DMS114 treated with DMSO at 0.1 percent for 48 hours (cell line): Measurements from ENCODE around the gene DOCK2.

Experiments used
- DNase-seq: peaks from one replicate; lab custom pipeline; 2025; ENCODE audit not compliant: unreplicated experiment; lab: John Stamatoyannopoulos, UW

Gene DOCK2

DNA sequence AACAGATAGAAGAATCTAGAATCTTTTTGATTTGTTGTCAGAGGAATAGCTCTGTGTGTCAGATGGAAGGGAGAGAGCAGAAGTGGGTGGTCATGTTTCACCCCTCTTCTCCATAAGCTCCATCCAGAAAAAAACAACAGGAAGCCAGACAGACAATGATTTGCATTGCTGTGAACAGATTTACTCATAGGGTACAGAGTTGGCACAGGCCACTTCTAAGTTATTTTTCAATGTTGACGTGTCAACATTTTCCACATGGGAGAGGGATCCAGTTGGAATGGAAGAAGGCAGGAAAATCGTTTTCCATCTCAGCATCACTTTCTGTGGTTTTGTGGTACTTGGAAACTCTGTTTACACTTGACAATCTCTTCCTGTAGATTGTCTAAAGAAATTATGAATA lies 256.5 kb downstream of the DOCK2 start:
- DNase-seq: no peak

DNA sequence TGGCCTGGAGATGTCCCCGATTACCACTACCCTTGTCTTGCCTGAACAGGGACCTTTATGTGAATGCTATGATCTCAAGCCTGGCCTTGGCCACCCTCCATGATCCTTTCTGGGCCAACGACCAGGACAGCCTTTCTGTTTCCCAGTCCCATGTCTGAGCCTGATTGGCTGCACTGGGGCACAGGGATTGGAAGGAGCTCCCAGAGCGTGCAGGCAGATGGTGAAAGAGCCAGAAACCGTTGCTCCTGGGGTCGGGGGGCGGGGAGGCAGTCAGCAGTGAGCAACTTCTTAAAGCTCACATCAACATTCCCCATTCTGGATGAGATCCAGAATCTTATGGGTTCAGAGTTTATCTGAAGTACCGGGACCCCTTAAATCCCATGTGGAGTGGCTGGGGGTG lies 258.9 kb downstream of the DOCK2 start:
- no peak for DNase-seq

DNA sequence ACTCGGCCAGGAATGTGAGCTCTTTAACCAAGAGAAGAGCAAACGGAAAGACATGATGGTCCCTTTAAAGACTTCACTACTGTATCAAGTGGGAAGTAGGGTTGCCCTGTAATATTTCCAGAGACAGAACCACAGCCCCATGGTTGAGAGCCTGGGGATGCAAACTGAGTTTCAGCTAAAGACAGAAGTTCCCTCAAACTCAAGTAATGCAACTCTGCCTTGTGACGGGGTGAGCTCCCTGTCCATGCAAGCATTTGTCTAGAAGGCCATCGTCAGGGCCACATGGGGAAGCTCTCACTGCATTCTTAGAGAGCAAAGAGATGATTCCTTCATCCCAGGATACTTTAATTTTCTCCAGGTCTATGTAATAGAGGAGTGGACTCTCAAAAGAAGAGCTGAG lies 260.4 kb downstream of the DOCK2 start:
- DNase-seq: no peak

DNA sequence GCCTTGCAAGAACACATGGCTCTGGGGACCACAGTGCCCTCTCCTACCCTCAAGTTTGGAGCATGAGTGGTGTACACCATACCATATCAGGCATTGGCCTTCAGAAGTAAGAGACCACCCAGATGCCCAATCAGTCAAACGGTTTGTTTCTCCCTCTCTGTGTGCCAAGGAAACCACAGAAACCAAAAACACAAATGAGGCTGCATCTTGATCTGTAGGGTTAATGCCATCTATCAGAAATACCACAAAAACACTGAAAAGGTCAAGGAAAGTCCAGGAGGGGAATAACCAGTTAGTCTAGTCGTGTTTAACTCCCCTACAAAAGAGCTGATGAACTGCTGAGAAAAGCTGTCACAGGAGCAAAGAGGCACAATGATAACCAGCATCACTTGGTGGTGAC lies 264.8 kb downstream of the DOCK2 start:
- DNase-seq: no peak

DNA sequence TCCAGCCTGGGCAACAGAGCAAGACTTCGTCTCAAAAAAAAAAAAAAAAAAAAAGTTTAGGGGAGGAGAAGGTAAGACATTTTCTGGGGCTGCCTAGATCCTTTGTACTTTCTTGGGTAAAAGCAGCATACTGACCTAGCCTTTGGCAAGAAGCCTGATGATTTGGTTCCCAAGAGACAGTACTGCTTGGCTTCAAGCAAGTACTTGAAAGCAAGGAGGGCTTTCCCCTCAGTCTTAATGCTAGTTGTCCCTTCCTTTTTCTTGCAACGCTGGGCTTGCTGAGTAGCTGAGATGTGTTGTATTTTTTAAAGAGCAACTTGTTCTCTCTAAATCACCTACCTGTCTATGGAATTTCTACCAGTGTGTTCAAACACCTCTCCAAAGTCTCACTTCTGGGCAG lies 267.0 kb downstream of the DOCK2 start:
- DNase-seq: no peak

DNA sequence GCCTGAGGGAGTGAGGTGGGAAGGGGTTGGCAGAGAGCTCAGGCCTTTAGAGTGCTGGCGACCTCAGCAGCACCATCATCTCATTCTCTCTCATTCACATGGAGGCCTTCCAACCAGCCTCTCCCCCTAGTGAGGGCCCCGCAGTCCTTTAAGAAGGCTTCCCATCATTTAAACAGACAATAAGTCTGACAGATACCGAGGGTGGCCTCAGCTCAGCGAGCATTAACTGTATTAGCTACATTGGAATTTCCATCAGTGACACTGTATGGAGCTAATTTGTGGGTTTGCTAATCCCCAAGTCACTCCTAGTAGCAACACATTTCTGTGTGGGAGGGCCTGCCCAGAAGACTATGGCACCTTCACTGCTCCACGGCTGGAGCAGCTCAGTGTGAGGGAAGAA lies 267.4 kb downstream of the DOCK2 start:
- no peak for DNase-seq

DNA sequence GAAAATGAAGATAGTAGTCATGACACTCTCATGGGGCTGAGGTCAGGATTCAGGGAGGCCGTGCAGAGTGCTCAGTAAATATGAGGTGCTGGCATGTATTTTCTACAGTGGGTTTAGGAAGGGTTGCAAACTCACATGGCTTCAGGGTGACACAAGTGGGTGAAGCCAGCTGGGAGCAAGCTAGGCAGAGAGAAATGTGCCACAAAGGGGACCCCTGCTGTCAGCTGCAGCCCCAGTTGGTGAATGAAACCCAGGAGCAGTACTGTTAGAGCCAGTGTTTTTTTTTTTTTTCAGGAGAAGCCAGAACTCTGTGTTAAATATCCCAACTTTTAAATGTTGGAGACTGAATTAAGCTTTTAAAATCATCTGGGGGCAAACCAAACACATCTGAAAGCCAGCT lies 267.9 kb downstream of the DOCK2 start:
- DNase-seq: no peak

DNA sequence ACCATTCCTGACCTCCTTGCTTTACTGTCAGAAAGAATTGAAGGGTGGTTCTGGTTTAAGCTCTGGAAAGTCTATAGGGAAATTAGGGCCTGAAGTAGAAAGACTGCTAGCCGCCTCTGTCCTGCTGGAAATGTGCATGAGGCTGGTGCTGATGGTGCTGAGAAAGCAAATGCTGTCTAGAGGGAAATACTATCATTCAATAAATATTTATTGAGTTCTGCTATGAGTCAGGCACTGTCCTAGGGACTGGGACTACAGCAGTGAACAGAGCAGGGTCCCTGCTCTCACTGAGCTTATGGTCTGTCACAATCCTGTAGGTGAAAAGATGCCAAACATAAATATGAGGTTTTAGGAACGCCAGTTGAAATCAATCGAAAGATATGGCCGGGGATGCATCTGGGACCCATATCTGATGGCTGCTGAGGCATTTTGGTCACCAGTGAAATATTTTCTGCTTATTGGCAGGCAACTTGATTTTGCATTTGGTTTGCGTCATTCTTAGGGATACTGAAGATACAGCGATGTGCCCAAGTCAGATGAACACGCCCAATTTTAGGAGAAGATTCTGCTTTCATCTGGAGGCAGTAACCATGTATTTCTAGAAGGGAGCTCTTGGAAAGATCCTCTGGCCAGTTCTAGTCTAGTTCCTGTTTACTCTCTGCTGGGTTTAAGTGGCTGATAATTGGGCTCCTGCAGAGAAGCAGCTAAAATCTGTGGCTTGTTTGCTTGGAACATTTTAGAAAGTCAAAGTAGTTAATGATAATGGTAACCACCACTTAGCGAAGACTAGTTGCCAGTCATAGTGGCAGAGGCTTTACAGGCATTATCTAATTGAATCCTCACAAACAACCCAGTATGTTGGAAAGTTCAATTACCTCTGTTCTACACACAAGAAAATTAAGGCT lies 269.9 kb downstream of the DOCK2 start:
- no peak for DNase-seq

DNA sequence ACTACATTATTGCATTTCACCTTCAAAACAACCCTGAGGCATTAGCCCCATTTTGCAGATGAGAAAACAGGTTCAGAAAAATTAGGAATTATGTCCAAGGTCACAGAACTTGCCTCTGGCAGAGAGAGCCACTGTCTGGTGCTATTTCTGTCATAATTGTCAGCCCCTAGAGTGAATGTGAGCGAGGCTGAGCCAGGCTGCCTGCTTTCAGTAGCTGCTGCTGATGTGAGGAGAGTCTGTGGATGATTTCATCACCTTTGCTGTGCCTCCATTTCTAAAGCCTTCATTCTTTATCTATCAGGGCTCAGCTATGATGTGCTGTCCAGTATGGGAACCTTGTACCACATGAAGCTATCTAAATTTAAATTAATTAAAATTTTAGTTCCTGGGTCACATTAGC lies 271.8 kb downstream of the DOCK2 start:
- DNase-seq: no peak

DNA sequence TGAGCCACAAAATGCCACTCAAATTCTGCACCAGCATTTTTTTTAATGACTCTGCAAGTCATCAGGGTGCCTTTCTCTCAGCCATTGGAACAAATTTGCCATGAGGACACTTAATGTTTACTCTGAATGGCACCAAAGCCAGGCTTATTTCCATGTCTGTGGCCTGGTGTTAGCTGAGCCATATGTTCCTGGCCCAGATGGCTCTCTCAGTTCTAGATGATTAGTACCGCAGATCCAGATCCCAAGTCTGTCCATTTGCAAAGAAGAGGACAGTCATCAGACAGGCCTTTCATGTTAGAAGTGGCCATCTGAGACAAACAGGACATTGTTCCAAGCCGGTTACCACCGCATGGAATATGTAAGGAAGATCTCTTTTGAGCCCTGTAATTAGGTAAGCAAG lies 272.9 kb downstream of the DOCK2 start:
- no peak for DNase-seq

DNA sequence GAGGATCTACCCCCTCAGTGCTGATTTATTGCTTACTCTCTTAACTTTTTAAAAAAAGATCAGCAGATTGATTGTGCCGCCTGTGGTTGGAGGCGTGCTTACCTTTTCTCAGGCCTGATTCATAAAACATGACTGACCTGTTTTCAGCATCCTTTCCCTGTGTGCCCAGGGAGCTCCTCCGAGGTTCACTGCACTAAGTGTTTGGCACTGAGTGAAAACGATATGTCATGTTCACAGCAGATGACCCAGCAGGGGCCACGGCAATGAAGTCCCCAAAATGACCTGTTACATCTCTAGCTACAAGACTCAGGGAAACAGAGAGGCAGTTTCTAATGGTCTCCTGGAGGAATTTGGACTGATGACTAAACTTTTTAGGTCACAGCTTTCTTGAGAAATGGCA lies 273.3 kb downstream of the DOCK2 start:
- DNase-seq: no peak

DNA sequence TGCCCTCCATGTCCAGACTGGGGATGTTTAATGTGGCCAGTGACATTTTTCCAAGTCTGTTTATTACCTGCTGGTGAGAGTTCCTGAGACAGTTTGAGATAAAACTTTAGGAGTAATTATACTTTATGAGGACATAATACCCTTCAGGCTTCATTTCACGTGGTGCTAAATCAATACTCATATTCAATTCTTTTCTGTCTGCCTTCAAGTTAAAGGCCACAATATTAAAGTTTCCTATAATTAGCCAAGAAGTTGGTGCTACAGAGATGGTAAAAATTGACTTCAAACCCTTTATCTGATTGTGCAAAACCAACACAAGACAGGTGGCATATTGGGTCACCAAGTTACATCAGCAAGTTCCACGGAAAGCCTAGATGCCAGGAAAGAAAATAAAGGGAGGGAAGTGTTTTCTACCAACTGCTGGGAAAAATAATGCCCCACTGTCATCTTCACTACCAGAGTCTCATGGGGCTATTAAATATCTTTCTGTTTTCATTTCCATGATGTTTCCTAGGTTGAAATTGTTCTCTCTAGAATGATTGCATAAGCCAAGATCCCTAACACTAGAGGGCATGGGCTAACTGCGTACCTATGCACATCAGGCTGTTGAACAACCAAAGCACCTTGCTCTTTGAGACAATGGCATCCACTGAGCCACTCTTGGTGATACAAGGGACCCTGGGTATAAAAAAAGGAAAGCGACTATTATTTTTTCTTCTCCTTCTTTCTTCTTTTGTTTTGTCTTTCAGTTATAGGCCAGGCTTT lies 274.6 kb downstream of the DOCK2 start:
- no peak for DNase-seq

DNA sequence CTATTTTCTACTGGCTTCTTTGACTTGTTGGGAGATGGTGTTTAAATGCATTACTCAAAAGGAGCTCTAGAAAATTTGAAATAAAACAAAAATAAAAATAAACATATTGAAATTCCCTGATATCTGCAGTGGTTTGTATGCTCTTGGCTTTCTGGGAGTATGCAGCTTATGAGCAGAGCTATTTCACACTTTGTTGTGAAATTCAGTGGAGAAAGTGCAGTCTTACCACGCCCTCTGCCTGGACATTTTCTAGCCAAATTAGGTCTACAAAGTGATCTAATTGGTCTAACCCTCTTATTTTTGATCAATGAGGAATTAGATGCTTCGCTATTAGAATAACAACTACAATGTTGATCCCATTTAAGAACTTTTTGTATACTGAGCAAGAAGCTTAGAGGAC lies 276.4 kb downstream of the DOCK2 start:
- DNase-seq: no peak

DNA sequence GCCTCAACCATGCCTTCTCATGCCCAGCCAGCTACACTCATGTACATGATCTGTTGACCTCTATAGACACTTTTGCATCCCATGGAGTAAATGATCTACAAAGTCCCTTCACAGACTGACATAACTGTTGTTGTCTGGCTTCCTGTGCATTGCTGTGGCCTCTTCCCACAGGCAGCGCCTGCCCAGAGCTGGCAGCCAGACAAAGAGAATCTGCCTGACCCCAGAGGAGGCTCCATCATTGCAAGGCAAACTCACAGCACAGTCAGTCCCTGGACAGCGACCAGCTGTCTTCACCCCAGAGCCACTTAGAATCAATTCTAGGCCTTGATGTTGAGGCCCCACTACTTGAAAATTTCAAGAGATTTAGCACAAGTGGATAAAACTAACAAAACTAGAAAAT lies 277.7 kb downstream of the DOCK2 start:
- no peak for DNase-seq

DNA sequence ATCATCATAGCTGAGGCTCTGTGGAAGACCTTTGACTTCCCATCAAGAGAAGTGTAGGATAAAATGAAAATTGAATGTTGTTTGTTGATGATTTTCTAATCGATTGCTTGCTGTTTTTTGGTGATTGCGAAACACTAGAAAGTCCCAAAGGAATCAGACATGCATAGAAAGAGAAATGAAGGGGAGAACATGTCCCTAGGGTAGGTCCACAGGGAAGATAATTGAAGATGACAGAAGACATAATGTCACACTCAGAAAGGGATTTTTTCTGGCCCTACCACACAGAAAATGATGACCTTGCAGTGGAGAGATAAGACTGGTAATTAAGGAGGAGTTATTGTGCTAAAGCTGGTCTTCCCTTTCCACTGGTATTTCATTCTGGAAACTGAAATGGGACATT lies 280.4 kb downstream of the DOCK2 start:
- DNase-seq: no peak

DNA sequence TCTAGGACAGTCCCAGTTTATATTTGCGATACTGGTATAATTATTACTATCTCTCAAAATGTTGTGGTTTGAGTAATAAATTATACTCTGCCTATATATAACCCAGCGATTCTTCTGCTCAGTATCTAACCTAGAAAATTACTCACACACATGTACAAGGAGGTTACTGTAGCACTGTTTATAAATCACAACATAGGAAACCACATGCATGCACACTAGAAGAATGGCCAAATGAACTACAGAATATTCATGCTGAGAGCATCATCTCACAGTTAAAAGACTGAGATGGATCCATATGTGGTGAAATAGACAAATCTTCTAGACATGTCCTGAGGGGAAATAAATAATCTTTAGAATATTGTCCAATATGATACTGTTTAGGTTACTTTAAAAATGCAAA lies 281.2 kb downstream of the DOCK2 start:
- DNase-seq: no peak

DNA sequence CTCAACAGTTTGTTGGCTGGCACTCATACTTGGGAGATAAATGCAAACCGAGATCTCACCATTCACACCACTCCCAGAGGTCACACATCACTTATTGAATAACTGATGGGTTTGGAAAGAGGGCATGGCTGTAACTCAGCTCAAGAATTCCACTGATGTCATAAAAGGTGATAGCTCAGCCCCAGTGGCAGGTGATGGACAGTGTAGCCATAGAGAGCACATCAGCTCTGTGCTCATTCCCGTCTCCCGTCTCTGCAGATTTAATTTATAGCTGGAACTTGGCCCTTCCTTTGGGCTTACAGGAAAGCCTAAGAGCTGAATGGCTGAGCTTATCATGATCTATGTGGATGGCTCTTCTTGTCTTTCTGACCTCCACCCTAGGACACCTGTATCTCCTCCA lies 283.4 kb downstream of the DOCK2 start:
- DNase-seq: no peak

DNA sequence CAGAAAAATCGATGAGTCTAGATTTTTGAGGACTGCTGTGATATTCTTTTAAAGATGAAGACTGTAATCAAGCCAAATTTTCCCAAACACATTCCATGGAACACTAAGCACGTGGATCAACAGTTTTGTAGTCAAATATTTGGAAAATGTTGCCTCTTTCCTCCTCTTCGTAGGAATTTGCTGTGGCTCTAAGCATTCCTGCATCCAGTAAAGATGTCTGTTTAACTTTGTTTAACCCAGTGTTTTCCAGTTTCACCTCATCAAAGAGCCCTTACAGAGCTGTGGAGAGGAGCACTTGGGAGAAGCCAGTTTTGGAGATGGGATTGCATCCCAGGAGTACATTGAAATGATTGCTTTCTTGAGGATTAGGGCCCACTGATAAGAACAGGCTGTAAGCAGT lies 284.3 kb downstream of the DOCK2 start:
- no peak for DNase-seq

DNA sequence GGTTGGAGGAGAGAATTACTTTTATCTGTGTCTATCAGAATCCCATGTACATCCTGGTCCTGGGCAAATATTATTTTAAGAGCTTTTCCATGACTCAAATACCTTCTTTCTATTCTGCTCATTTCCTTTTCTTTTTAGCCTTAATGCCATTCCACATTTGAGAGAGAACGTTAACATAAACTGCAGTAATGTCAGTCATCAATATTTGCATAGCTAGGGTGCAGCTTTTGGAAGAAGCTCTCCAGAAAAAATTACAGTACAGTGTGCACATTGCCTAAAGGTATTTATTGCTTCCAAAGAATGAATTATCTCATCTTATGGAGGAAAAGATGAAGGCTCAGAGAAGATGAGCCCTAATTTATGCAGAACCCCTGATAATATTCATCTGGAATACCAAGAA lies 284.9 kb downstream of the DOCK2 start:
- no peak for DNase-seq

DNA sequence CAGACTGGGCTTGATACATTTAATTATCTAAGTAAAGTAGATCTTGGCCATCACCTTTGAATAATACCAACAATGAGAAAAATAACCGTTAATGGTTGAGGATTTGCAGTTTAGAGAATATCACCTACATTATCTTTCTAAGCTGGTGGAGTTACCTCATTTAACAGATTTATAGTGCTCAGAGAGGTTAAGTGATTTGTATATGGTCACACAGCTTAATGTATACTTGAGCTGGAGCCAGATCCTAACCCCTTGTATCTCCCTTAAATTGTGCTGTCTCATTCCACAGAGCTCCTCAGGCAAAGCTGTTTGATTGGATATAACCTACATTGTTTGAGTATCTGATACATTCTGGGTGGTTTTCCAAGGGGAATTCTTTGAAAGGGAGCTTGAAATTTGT lies 285.4 kb downstream of the DOCK2 start:
- DNase-seq: no peak

DNA sequence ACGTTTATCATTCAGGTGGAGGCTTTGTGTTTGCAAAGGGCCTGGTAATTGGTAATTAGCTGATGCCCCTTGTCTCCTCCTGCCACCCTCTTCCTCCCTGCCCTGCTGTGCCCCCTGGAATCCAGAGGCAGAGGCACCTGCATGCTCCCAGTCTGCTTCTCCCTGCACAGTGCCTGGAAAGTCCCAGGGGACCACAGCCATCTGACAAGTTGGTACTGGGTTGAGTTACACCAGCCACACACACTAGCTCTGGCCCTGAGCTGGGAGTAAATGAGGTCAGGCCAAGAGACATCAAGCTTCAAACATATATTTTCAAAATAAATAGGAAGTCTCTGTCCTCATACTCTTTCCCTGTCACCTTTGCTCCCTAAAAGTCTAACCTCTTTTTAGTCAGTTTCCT lies 286.9 kb downstream of the DOCK2 start:
- DNase-seq: no peak

DNA sequence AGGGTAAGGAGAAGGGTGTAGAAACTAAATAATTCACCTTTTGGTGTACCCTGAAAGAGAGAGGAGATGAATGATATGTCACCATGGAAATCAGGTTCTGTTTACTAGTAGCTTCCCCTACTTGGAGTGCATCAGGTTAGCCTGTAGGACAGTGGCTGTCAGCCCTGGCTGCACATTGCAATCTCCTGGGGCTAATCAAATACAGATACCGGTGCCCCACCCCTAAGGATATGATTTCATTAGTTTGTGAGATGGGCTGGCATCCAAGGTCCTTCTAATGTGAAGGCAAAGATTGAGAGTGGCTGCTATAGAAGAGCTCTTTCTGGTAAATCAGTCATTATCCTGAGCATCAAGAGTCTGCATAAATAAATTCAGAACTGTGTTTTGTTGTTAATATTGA lies 296.1 kb downstream of the DOCK2 start:
- DNase-seq: no peak

DNA sequence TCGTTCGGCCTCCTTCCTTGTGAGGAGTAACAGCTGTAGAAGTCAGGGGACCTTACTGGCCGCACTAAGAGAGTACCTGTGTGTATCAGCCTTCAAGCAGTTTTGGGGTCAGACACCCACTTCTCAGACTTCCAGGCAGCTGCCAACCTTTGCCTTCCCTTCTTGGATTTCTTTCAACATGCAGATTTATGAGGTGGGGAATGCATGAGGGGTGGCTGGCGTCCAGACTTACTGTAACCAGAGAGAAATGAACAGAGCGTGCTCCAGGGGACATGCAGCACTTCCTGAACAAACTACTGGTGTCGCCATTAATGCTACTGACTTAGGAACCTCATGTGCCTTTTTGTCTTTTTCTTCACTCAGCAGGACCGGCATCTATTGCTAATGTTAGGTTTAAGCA lies 296.5 kb downstream of the DOCK2 start:
- DNase-seq: no peak
